HG03025 (cell line): ENCODE data around the gene TRAF3IP1.
"Not testable (repeated sequence)": the region's sequence is repeated elsewhere in the genome, so short reads cannot be mapped to it uniquely, and the experiment has no call there.

Experiments
- ATAC-seq: cut with Tn5 transposase; IDR thresholded peaks from one replicate; pipeline ENCODE4 v1.9.1; 2021; ENCODE audit warnings: mild to moderate bottlenecking, moderate library complexity; ENCODE audit not compliant: unreplicated experiment, low FRiP score

TRAF3IP1 gene

DNA sequence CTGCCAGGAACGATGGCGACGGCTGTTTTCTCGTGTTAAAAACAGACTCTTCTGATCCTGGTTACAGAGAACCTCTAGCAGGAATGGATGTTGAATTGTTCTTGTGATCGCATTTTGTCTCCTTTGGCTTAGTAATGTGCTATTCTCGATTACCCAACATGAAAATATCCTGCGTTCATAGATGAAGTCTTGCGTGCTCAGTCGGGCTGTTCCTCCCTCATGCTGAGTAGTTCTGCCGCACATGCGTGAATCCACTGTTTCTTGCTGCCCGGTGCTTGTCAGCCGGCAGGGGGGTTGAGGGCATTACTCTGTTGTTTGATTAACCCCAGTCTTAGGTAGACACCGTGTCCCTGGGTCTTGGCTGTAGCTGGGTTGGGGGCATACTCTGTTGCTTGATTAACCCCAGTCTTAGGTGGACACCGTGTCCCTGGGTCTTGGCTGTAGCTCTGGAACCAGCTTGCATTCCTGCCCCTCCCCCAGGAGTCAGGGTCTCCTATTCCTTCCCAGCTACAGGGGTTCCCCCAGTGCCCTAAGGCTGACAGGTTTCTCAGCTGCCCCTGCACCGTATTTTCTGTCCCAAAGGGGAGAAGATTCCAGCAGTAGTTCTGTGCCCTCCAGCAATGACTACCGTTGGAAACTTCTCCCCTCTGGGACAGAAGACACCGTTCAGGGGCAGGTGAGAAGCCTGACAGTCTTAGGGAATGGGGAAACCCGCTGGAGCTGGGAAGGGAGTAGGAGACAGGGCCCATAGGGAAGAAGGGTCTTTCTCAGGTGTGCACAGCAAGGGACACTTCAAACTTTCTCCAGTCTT lies 84.3 kb downstream of the TRAF3IP1 start:
- ATAC-seq = no peak

- not testable (repeated sequence) for ATAC-seq
Observed at GRCh38 chr2:238405217-238405555, 84.9 kb downstream of the TRAF3IP1 start.

GRCh38 chr2:238406221-238406997 lies 86.1 kb downstream of the TRAF3IP1 start:
- ATAC-seq = no peak

GRCh38 chr2:238406998-238407285 lies 86.6 kb downstream of the TRAF3IP1 start:
- ATAC-seq = no peak

GRCh38 chr2:238407566-238407965 lies 87.2 kb downstream of the TRAF3IP1 start:
- ATAC-seq = no peak

- no peak for ATAC-seq
Observed at GRCh38 chr2:238408615-238409340, 88.5 kb downstream of the TRAF3IP1 start.

GRCh38 chr2:238409341-238410199 lies 89.3 kb downstream of the TRAF3IP1 start:
- no peak for ATAC-seq

DNA sequence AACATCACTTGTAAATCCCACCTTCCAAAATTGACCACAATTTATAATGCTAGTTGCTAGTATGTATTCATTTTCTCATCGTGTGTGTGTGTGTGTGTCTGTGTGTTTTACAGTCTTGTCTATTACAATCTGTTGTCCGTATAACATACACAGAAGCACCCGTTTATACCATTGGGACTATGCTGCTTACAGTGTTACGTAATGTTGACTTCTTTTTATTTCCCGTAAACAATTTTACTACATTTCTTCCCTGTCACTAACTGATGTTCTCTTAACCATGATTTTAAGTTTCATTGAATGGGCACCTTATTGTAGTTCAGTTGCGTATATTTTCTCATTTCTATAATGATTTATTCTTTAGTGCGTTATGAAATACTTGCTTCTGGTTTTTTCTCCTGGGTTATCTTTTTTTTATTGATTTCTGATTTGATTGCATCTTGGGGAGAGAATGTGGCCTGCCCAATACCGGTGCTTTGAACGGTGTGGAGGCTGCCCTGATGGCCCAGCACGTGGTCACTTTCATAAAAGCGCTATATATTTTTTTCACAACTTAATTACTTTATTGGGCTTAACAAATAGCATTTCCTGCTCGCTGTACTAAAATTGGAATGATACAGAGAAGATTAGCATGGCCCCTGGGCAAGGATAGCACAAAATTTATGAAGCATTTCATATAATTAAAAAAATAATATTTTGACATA lies 91.9 kb downstream of the TRAF3IP1 start:
- ATAC-seq = no peak

GRCh38 chr2:238413368-238413767 lies 93.0 kb downstream of the TRAF3IP1 start:
- no peak for ATAC-seq

DNA sequence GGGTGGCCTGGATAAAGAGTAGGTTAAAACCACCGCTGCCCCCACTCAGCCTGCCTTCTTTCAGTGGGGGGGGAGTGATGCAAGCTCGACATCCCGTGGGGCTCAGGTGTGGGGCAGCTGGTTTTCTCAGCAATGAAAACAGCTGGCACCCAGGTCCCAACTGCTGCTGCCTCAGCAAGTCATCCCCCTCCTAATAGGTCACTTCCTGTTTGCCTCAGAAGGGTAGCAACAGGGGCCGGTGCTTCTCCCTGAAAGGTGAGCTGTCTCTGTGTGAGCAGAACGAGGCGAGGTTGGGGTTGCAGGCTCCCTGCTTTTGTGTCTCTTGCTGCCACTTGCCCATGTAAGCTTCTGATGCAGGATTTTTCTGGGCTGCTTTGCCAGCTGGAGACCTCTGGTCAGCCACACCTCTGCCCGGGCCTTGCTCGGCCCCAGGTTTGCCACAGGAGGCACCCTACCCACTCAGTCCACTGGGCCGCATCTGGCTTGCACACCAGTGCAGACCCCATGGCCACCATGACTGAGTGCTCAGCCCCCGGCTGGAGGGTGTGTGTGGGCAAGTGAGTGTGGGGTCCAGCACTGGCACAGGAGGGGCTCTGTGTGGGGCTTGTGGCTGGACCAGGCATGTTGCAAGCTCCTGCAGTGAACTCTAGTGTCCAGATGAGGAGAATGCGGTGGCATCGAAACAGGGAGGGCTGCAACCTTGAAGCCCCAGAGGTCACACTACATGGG lies 94.9 kb downstream of the TRAF3IP1 start:
- no peak for ATAC-seq

DNA sequence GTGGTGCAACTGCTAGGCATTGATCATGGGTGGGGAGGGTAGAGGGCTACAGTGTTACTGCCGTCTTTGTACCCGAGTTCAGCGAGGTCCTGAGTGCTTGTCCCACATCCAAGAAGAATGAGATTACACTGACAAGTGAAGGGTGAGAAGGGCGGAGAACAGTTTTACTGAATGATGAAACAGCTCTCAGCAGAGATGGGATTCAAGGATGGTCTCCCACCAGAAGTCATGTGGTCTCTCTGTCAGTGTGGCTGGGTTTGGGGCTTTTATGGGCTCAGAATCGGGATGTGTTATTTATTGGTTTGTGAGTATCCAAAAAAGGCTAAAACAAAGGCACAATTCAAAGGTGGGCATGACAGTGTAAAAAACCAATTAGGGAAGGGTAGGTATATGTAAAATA lies 95.6 kb downstream of the TRAF3IP1 start:
- ATAC-seq = no peak

GRCh38 chr2:238418196-238418998 lies 98.1 kb downstream of the TRAF3IP1 start:
- ATAC-seq = no peak

GRCh38 chr2:238418999-238419546 lies 98.8 kb downstream of the TRAF3IP1 start:
- ATAC-seq = no peak

- no peak for ATAC-seq
Observed at GRCh38 chr2:238420442-238420841, 100.1 kb downstream of the TRAF3IP1 start.

- no peak for ATAC-seq
Observed at GRCh38 chr2:238420878-238421694, 100.8 kb downstream of the TRAF3IP1 start.

DNA sequence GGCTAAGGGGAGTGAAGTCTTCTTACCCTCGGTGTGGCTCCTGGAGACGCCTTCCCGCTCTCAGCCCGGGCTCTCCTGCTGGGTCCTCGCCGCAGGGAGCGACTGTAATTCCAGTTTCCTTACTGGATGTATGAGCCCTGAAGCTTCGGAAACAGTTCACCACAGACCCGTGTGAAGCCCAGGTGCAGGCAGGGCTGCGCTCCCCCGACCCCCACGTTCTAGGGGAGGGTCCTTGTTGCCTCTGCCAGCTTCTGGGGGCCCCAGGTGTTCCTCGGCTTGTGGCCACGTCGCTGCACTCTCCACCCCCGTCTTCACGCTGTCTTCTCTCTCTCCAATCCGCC lies 101.3 kb downstream of the TRAF3IP1 start:
- no peak for ATAC-seq

DNA sequence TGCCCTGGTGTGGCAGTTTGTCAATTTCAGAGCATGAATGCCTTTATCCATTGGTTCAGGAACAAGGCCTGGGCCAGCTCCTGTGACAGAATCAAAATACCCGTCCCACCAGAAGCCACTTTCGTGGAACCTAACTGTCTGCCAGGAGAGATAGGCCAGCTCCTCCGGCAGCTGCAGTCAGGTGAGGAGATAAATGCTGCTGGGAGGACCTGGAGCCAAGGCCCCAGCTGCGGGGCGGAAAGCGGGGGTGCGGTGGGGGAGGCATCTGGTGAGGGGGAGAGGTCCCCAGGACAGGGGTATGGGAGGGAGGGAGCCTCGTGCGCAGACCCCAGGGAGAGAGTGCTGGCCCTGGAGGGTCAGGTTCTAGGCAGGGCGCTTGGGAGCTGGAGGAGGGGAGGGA lies 102.0 kb downstream of the TRAF3IP1 start:
- no peak for ATAC-seq
